ENCODE results near the gene SRSF3. TPM values are rescaled to one million over a fixed set of nuclear protein-coding genes. Genes with fewer than 3 reads are reported as not detected.
A peak's percentile ranks its signal among the peaks of the same experiment; 100 is the strongest.

The SRSF3 gene
- total and polyA plus RNA-seq, 7 donors, result 101 to 292 (median 144) TPM

GRCh38 chr6:36607683-36608386, 13.7 kb downstream of the SRSF3 start:
- peak overlapping the region; percentile 53 to 77 (median 67) for H3K27ac ChIP-seq
- peaks cover 16 to 94% (median 46%) of the 10 kb centered on the region in 4 donors for H3K36me3 ChIP-seq
- H3K4me3 ChIP-seq, result no peak overlapping the region
- intact Hi-C loops (cut with DNase I), result loop anchor here (1.0 kb wide), 1 partner anchor 9 kb away; no protein-coding TSS in a partner anchor
- no peaks in the 10 kb centered on the region for H3K9me3 ChIP-seq
- H3K27me3 ChIP-seq, result no peaks in the 10 kb centered on the region
- WGBS, 2 donors, result 41 to 73% methylated on average over 10 of the region's 10 CpGs
- H3K4me1 ChIP-seq, result peaks cover 0 to 67% (median 57%) of the 10 kb centered on the region in 4 donors
- DNase-seq, result peak; percentile 45
- TF ChIP-seq CTCF (IDR thresholded peaks at IDR 0.05), result no peak
- peak; percentile 21 to 59 (median 30) for TF ChIP-seq POLR2AphosphoS5 (IDR thresholded peaks at IDR 0.05)

GRCh38 chr6:36608788-36609563, 14.8 kb downstream of the SRSF3 start:
- Histone ChIP-seq H3K36me3 (peaks cover 6 to 94% (median 35%) of the 10 kb centered on the region in 4 donors), H3K9me3 (no peaks in the 10 kb centered on the region), H3K4me3 (no peak overlapping the region), H3K4me1 (peaks cover 0 to 55% (median 46%) of the 10 kb centered on the region in 4 donors), H3K27me3 (no peaks in the 10 kb centered on the region), H3K27ac (peak overlapping the region; percentile 4 to 77 (median 67))
- WGBS, 2 donors, result 15 to 57% methylated on average over 5 of the region's 5 CpGs
- DNase-seq, result peak; percentile 46
- TF ChIP-seq POLR2A (IDR thresholded peaks at IDR 0.05), result no peak
- peak in 2 of 4 donors; percentile 9 to 17 for TF ChIP-seq POLR2AphosphoS5 (IDR thresholded peaks at IDR 0.05)
- TF ChIP-seq EP300 (IDR thresholded peaks at IDR 0.05), result no peak
- TF ChIP-seq CTCF (IDR thresholded peaks at IDR 0.05), result no peak
- intact Hi-C loops (cut with DNase I), result loop anchor here (1.0 kb wide), 1 partner anchor 10 kb away; no protein-coding TSS in a partner anchor

GRCh38 chr6:36609582-36609981, 15.4 kb downstream of the SRSF3 start:
- no peak overlapping the region for H3K4me3 ChIP-seq
- TF ChIP-seq CTCF (IDR thresholded peaks at IDR 0.05), result no peak
- TF ChIP-seq POLR2AphosphoS5 (IDR thresholded peaks at IDR 0.05), result peak in 1 of 4 donors; percentile 9
- H3K27me3 ChIP-seq, result no peaks in the 10 kb centered on the region
- intact Hi-C loops (cut with DNase I), result no loop called here
- DNase-seq, result peak; percentile 30
- peaks cover 0 to 49% (median 40%) of the 10 kb centered on the region in 4 donors for H3K4me1 ChIP-seq
- no peaks in the 10 kb centered on the region for H3K9me3 ChIP-seq
- WGBS, 2 donors, result 89 to 90% methylated on average over 3 of the region's 3 CpGs
- peaks cover 0 to 89% (median 29%) of the 10 kb centered on the region in 4 donors for H3K36me3 ChIP-seq
- H3K27ac ChIP-seq, result peak overlapping the region in 3 of 4 donors; percentile 3 to 77 (median 74)

GRCh38 chr6:36610041-36610955, 16.1 kb downstream of the SRSF3 start:
- Histone ChIP-seq H3K27me3 (no peaks in the 10 kb centered on the region), H3K4me3 (no peak overlapping the region), H3K4me1 (peaks cover 0 to 42% (median 34%) of the 10 kb centered on the region in 4 donors), H3K27ac (peak overlapping the region in 3 of 4 donors; percentile 3 to 77 (median 74)), H3K36me3 (peaks cover 0 to 82% (median 23%) of the 10 kb centered on the region in 4 donors), H3K9me3 (no peaks in the 10 kb centered on the region)
- intact Hi-C loops (cut with DNase I), result no loop called here
- TF ChIP-seq CTCF (IDR thresholded peaks at IDR 0.05), result no peak
- TF ChIP-seq POLR2A (IDR thresholded peaks at IDR 0.05), result no peak
- no peak for TF ChIP-seq POLR2AphosphoS5 (IDR thresholded peaks at IDR 0.05)
- TF ChIP-seq EP300 (IDR thresholded peaks at IDR 0.05), result no peak
- 80 to 88% methylated on average over 14 of the region's 14 CpGs for WGBS, 2 donors
- DNase-seq, result peak; percentile 47

Measured in sigmoid colon (tissue), 7 donors.